MCF 10A (cell line): ENCODE data around the gene USP6NL. TPM values are rescaled to one million over a fixed set of nuclear protein-coding genes. Genes with fewer than 3 reads are reported as not detected.

ENCODE experiments used
- BruUV-seq: library from RNA; stranded (reverse); fragments of 400-500 nt; replicated peaks from 2 replicates; lab custom pipeline; 2021; lab: Mats Ljungman, UMichigan
- CTCF ChIA-PET: fragments of 300-600 bp; sonication (Branson Sonifier 250); formaldehyde crosslinking; extraction: SDS; loops from one replicate; lab custom pipeline; 2021; ENCODE audit warnings: antibody characterized with exemption, inconsistent platforms; lab: Yijun Ruan, JAX
- POLR2A ChIA-PET: fragments of 300-600, 350-650 bp; sonication (Branson Sonifier 250); formaldehyde crosslinking; extraction: SDS; loops from one replicate; lab custom pipeline; 2020; ENCODE audit warnings: antibody characterized with exemption, inconsistent platforms; lab: Yijun Ruan, JAX
- DNase-seq: peaks from one replicate; pipeline ENCODE4 v3.0.0-alpha.2; 2018; ENCODE audit not compliant: unreplicated experiment
- H3K27ac Mint-ChIP-seq: one replicate; pipeline ENCODE4 v1.8.0; 2022; ENCODE audit warnings: mild to moderate bottlenecking, low read depth, mixed read lengths; ENCODE audit not compliant: unreplicated experiment
- H3K27me3 Mint-ChIP-seq: one replicate; pipeline ENCODE4 v1.8.0; 2022; ENCODE audit warnings: mixed read lengths; ENCODE audit not compliant: insufficient read depth, unreplicated experiment
- H3K36me3 Mint-ChIP-seq: one replicate; pipeline ENCODE4 v1.8.0; 2022; ENCODE audit warnings: mild to moderate bottlenecking, moderate library complexity, mixed read lengths; ENCODE audit not compliant: insufficient read depth, unreplicated experiment
- H3K4me1 Mint-ChIP-seq: one replicate; pipeline ENCODE4 v1.8.0; 2022; ENCODE audit warnings: mixed read lengths; ENCODE audit not compliant: insufficient read depth, unreplicated experiment
- H3K4me3 Mint-ChIP-seq: one replicate; pipeline ENCODE4 v1.8.0; 2022; ENCODE audit warnings: mild to moderate bottlenecking, moderate library complexity, mixed read lengths; ENCODE audit not compliant: unreplicated experiment
- H3K9me3 Mint-ChIP-seq: one replicate; pipeline ENCODE4 v1.8.0; 2022; ENCODE audit warnings: mixed read lengths; ENCODE audit not compliant: unreplicated experiment
- CTCF ChIP-seq: fragments of 200-600 bp; IDR thresholded peaks from one replicate; pipeline ENCODE4 v1.8.0; 2022; ENCODE audit warnings: antibody characterized with exemption, mild to moderate bottlenecking; ENCODE audit not compliant: unreplicated experiment
- intact Hi-C: fragments of 100-400 bp; cut with micrococcal nuclease; formaldehyde crosslinking; loops from 2 replicates; pipeline ENCODE4 v1.14.1; 2022
- total RNA-seq: library from RNA; stranded (reverse); gene quantifications from 2 replicates; pipeline ENCODE4 v1.2.3, GENCODE V29; 2022

Gene USP6NL
- total RNA-seq, 1 experiment from 2014 or later: 19.2 TPM

- H3K36me3 Mint-ChIP-seq: no peaks in the 10 kb centered on the region
- H3K4me1 Mint-ChIP-seq: peaks cover 10% of the 10 kb centered on the region
- ChIA-PET CTCF (interaction anchor here (0.8 kb wide), 1 partner anchor 64 kb away, joined by 3 read pairs; no protein-coding TSS in a partner anchor), POLR2A (interaction anchor here (1.6 kb wide), 1 partner anchor 30 kb away, joined by 4 read pairs; no protein-coding TSS in a partner anchor)
- TF ChIP-seq CTCF: no peak
- H3K4me3 Mint-ChIP-seq: no peak overlapping the region
- no TSS peak for BruUV-seq
- H3K27ac Mint-ChIP-seq: no peak overlapping the region
- no peaks in the 10 kb centered on the region for H3K27me3 Mint-ChIP-seq
- H3K9me3 Mint-ChIP-seq: no peaks in the 10 kb centered on the region
- DNase-seq: no peak
- intact Hi-C loops: no loop called here
Observed at GRCh38 chr10:11578802-11579255, 32.6 kb downstream of the USP6NL start.

- Mint-ChIP-seq H3K4me1 (peaks cover 16% of the 10 kb centered on the region), H3K36me3 (no peaks in the 10 kb centered on the region), H3K9me3 (no peaks in the 10 kb centered on the region), H3K27ac (no peak overlapping the region), H3K4me3 (no peak overlapping the region), H3K27me3 (no peaks in the 10 kb centered on the region)
- ChIA-PET CTCF (interaction anchor here (0.5 kb wide), 1 partner anchor 153 kb away, joined by 3 read pairs; no protein-coding TSS in a partner anchor), POLR2A (interaction anchor here (1.0 kb wide), 1 partner anchor 13 kb away, joined by 5 read pairs; no protein-coding TSS in a partner anchor)
- intact Hi-C loops: no loop called here
- TF ChIP-seq CTCF: no peak
- BruUV-seq: no TSS peak
- peak; percentile 35 for DNase-seq
Observed at GRCh38 chr10:11576092-11576809, 35.2 kb downstream of the USP6NL start.

GRCh38 chr10:11573497-11573896, 38.0 kb downstream of the USP6NL start:
- CTCF ChIA-PET: no interaction called here
- POLR2A ChIA-PET: interaction anchor here (1.0 to 2.2 kb wide), 3 partner anchors 10 to 51 kb away, joined by 3 to 6 read pairs (median 3); no protein-coding TSS in a partner anchor
- H3K9me3 Mint-ChIP-seq: no peaks in the 10 kb centered on the region
- no peak overlapping the region for H3K4me3 Mint-ChIP-seq
- no peak for DNase-seq
- no TSS peak for BruUV-seq
- intact Hi-C loops: no loop called here
- no peak for TF ChIP-seq CTCF
- H3K4me1 Mint-ChIP-seq: peaks cover 16% of the 10 kb centered on the region
- no peaks in the 10 kb centered on the region for H3K27me3 Mint-ChIP-seq
- H3K36me3 Mint-ChIP-seq: no peaks in the 10 kb centered on the region
- no peak overlapping the region for H3K27ac Mint-ChIP-seq

- intact Hi-C loops: no loop called here
- no peaks in the 10 kb centered on the region for H3K36me3 Mint-ChIP-seq
- no TSS peak for BruUV-seq
- ChIA-PET POLR2A (no interaction called here), CTCF (no interaction called here)
- no peaks in the 10 kb centered on the region for H3K27me3 Mint-ChIP-seq
- no peak for DNase-seq
- H3K4me1 Mint-ChIP-seq: peaks cover 12% of the 10 kb centered on the region
- H3K9me3 Mint-ChIP-seq: no peaks in the 10 kb centered on the region
- H3K4me3 Mint-ChIP-seq: no peak overlapping the region
- H3K27ac Mint-ChIP-seq: no peak overlapping the region
- no peak for TF ChIP-seq CTCF
Observed at GRCh38 chr10:11570751-11571150, 40.7 kb downstream of the USP6NL start.
